Fibroblast of upper back skin (primary cell): ENCODE measurements around the gene PFKFB3.
"Not testable (repeated sequence)": the region's sequence is repeated elsewhere in the genome, so short reads cannot be mapped to it uniquely, and the experiment has no call there.

Experiments used
- DNase-seq: peaks from one replicate; pipeline ENCODE4 v3.0.0-alpha.2; 2013

Gene PFKFB3

GRCh38 chr10:6203331-6204062, 765 bp downstream of the PFKFB3 start:
- DNase-seq = no peak

GRCh38 chr10:6204063-6204340, 1.3 kb downstream of the PFKFB3 start:
- no peak for DNase-seq

DNA sequence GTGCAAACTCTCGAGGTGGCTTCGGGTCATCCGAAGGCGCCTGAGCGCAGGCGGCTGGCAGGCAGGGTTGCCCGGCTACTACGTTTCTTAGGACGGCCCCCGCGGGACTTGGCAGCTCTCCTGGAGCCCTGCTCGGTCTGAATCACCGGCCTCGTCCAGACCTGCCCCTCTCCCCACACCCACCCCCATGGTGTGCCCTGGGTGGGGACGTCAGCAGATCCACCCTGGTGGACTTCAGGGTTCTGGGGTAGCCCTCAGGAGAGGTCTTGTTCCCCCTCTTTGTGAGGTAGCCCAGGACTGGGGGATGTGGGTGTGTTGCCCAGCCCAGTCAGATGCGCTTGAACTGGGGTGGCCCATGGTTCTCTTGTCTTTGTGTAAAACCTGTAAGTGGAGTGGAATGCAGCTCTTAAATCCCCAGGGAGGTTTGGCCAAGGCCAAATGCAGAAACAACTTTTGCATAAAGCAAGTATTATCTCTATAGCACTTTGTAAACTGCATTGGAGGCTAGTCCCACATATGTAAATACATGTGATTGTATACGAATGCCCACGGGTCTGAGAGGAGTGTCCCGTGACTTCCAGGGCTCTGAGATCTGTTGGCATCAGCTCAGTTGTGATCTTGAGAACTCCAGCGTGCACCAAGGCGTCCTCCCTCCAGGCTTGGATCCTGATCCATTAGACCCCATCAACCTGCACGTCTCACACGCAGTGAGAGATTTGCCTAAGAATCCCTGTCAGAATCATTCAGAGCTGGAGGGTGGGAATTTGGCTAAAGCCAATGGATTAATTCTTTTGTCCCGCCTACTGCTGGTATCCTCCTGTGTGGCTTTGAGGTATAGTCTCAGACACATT, 1.8 kb downstream of the PFKFB3 start:
- peak; percentile 74 for DNase-seq

DNA sequence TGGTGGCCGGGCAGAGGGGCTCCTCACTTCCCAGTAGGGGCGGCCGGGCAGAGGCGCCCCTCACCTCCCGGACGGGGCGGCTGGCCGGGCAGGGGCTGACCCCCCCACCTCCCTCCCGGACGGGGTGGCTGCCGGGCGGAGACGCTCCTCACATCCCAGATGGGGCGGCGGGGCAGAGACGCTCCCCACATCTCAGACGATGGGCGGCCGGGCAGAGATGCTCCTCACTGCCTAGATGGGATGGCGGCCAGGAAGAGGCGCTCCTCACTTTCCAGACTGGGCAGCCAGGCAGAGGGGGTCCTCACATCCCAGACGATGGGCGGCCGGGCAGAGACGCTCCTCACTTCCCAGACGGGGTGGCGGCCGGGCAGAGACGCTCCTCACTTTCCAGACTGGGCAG, 3.8 kb downstream of the PFKFB3 start:
- DNase-seq = not testable (repeated sequence)

DNA sequence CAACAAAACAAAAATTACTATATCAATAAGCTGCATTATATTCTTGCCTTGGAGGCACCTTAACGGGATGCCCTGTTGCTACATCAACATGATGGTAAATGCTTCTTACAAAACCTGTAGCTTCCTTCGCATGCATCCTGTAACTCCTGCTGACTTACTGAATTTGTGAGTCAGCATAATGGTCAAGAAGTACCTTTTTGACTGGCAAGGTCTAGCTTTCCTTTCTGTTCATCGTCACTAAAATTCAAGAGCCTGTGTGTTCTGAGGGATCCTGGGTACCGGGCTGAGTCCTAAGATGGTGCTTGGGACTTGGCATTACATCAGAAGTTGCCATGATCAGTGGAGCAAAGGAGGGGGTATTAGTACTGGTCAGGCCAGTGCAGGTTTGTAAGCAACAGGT, 4.9 kb downstream of the PFKFB3 start:
- no peak for DNase-seq

DNA sequence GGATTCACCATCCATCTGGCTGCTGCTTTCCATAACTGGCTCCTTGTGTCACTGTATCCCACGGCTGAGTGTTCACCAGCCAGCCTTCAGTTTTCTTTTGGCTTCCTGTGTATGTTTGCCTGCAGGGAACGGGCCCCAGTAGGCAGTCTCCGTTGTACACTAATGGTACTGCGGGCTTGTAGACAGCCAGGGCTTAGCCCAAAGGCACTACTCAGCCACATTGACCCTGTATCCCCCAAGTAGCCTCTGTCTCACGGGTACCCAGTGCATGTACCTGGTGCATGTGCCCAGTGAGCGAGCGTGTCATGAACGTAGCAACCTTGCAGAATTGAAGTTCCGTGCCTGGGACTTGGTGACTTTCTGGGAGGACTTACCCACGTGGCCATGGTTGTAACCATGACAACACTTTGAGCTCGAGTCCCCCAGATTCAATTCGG, 6.1 kb downstream of the PFKFB3 start:
- no peak for DNase-seq

DNA sequence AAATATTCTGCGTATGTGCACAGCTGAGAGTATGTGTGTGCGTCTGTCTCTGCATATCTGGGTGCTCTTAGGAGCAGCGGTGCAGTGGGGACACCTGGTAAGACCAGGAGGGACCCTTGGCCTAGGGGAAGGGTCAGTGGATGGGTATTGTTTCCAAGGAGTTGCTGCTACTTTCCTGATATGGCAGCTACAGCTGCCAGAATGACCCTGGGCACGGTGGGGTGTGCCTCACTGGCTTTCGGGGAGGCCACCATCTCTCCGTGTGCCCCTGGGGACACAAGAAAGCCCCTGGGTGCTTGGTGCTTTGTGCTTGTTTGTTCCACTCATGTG, 8.6 kb downstream of the PFKFB3 start:
- no peak for DNase-seq

- no peak for DNase-seq
Measured at GRCh38 chr10:6211671-6212635, 9.2 kb downstream of the PFKFB3 start.

GRCh38 chr10:6212806-6213205, 10.1 kb downstream of the PFKFB3 start:
- DNase-seq = no peak

DNA sequence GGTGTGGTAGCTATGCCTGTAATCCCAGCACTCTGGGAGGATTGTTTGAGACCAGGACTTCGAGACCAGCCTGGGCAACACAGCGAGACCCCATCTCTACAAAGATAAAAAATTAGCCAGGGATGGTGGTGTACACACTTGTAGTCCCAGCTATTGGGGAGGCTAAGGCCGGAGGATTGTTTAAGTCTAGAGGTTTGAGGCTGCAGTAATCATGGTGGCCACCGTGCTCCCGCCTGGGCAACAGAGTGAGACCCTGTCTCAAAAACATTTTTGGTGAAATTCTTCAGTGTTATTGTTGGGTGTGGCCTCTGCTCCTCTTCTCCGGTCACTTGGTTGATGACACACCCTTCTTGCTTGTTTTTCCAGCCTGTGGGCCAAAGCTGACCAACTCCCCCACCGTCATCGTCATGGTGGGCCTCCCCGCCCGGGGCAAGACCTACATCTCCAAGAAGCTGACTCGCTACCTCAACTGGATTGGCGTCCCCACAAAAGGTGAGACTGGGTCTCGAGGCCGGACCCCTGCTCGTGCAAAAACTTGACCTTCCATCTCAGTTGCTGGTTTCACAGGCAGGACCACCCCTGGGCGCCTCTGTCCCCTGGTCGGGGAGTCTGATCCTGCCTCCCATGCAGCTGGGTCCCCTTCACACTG, 10.6 kb downstream of the PFKFB3 start:
- no peak for DNase-seq

GRCh38 chr10:6213908-6214307, 11.2 kb downstream of the PFKFB3 start:
- DNase-seq = no peak

GRCh38 chr10:6214612-6215011, 11.9 kb downstream of the PFKFB3 start:
- DNase-seq = no peak

DNA sequence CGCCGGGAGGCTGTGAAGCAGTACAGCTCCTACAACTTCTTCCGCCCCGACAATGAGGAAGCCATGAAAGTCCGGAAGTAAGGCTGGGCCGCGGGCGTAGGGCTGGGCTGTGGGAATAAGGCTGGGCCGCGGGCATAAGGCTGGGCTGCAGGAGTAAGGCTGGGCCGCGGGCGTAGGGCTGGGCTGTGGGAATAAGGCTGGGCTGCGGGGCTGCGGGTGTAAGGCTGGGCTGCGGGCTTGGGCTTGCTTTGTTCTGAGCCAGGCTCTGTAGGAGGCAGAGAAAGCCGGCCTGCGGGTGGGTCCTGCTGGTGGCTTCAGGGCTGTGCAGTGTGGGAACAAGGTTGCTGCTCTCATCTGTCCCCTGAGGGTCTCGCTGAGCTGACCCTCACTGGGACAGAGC, 12.5 kb downstream of the PFKFB3 start:
- DNase-seq = no peak

DNA sequence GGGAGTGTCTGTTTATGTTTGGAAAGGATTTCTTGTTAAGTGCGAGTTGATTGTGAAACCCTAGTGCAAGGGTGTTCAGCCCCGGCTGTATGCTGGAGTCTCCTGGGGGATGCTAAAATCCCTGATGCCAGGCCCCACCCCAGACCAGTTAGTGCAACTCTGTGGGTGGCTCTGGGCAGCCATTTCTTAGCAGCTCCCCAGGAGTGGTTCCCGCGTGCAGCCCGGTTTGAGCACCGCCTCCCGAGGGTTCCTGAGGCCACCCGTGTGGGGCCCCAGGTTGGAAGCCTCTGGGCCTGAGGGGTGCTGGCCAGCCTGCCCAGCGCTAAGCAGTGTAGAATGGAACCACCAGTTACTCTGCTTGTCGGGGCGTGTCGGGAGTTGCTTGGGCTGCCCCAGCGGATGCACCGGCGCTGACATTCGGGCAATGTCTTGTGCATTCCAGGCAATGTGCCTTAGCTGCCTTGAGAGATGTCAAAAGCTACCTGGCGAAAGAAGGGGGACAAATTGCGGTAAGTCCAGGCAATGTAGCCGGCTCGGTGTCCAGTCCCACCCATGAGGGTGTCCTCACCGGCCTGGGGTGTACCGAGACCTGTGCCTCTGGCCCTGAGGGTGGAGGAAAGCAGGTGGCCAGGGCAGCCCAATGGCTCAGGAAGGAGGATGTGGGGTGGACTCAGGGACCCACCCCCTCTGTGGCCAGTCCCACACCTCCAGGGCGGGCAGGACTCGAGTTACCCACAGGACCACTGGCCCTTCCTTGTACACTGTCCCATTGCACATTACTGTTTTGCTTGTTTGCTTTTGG, 13.2 kb downstream of the PFKFB3 start:
- no peak for DNase-seq

- DNase-seq = no peak
Measured at GRCh38 chr10:6216916-6217315, 14.2 kb downstream of the PFKFB3 start.

DNA sequence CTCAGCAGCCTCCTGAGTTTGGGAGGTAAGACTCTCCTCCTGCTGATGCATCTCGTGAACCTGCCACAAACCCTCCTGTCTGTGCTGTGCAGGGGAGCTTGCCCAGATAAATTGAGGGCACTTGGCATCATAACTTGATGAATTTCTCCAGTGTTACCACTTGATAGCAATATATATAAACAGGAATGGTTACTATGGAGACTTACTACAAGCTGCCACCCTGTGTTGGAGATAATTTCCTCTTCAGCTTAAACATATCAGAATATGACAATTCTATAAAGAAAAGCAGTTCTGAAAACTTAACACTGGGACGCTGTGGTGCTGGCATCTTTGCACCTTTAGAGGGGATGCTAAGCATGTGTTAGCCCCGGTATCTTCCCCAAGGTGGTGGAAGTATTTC, 14.9 kb downstream of the PFKFB3 start:
- no peak for DNase-seq

DNA sequence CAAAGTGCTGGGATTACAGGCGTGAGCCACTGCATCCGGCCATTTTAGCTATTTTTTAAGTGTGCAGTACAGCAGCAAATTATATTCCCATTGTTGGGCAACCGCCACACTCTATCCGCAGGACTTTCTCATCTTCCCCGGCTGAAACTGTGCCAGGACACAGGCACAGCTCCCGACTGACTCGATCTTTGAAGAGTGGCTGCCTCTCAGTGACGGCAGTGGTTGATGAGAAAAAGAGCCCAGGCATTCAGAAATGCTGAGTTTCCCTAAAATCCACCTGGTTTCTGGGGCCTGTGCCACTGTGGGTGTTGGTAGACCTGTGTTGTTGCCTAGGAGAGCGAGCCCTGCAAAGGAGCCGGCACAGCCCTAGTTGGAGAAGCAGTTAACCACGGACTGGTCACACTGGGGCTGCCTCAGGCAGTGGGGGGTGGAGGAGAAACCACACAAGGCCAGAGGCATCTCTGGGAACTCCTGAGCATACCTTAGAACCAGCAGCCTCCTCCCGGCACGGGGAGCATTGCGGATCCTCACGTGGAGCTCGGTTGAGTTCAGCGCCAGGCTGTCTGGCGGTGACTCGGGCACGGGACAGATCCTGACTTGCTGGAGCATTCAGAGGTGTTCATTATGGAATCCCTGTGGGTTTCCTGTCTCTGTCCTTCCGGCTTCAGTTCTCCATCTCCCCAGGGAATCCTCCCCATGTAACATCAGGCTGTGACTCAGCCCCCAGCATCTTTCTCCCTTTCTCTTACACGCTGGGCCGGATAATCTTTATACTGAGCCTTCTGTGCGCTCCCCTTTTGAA, 16.2 kb downstream of the PFKFB3 start:
- peak; percentile 89 for DNase-seq

- no peak for DNase-seq
Measured at GRCh38 chr10:6219494-6219836, 16.7 kb downstream of the PFKFB3 start.

GRCh38 chr10:6220418-6221191, 17.9 kb downstream of the PFKFB3 start:
- no peak for DNase-seq

GRCh38 chr10:6221192-6221940, 18.6 kb downstream of the PFKFB3 start:
- no peak for DNase-seq
